GM12873 (cell line): ENCODE results near the gene HERC5.

Source experiments
- TF ChIP-seq, protein P1 (sequence below): IDR thresholded peaks from 2 replicates; pipeline ENCODE4 v1.5.1; 2012; ENCODE audit warnings: low read depth, mild to moderate bottlenecking, moderate library complexity, low read length, control low read depth; ENCODE audit not compliant: insufficient read depth; ENCODE audit errors: missing control alignments

The HERC5 gene

DNA sequence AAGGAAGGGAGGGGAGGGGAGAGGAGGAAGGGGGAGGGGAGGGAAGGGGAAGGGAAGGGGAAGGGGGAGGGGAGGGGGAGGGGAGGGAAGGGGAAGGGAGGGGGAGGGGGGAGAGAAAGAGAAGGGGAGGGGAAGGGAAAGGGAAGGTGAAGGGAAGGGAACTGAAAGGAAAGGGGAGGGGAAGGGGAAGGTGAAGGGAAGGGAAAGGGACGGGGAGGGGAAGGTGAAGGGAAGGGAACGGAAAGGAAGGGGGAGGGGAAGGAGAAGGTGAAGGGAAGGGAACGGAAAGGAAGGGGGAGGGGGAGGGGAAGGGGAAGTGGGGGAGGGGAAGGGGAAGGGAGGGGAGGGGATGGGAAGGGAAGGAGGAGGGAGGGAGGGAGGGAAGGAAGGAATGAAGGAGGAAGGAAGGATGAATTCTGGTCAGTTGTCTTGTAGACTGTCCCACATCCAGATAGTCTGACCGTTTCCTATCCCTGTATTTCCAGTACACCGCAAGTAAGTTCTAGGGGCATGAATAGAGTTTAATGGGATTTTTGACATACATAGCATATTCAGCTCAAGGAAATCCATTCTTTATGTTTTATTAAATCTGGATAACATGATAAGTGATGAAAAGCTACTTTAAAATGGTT lies 20.4 kb downstream of the HERC5 start:
- TF ChIP-seq, protein P1, sequence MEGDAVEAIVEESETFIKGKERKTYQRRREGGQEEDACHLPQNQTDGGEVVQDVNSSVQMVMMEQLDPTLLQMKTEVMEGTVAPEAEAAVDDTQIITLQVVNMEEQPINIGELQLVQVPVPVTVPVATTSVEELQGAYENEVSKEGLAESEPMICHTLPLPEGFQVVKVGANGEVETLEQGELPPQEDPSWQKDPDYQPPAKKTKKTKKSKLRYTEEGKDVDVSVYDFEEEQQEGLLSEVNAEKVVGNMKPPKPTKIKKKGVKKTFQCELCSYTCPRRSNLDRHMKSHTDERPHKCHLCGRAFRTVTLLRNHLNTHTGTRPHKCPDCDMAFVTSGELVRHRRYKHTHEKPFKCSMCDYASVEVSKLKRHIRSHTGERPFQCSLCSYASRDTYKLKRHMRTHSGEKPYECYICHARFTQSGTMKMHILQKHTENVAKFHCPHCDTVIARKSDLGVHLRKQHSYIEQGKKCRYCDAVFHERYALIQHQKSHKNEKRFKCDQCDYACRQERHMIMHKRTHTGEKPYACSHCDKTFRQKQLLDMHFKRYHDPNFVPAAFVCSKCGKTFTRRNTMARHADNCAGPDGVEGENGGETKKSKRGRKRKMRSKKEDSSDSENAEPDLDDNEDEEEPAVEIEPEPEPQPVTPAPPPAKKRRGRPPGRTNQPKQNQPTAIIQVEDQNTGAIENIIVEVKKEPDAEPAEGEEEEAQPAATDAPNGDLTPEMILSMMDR, result no peak

DNA sequence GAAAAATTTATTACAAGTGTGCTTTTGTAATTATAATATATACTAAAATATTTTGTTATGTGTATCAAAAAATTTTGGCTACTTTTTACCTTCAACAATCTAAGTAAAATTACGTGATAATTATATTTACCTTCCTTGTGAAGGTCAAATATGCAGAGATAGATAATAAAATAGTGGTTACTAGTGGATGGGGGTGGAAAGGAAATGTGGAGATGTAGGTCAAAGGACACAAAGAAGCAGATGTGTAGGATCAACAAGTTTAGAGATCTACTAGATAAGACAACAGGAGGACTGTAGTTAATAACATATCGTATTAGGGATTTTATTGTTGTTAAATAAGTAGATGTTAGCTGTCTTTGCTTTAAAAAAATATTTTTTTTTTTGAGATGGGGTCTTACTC lies 21.3 kb downstream of the HERC5 start:
- TF ChIP-seq, protein P1, result no peak

DNA sequence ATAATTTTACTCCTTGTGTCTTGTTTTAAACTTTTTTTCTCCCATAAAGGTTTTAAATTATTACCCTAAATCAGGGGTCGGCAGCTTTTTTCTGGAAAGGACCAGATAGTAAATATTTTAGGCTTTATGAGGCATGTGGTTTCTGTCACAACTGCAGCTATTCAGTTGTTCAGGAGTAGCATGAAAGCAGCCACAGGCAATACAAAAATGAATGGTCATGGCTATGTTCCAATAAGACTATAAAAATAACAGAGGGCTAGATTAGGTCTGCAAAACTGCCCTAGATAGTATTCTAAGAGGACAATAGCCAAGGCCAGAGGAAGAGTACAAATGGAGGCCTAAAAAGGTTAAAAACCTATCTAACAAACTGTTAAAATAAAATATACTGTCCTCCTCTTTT lies 24.6 kb downstream of the HERC5 start:
- TF ChIP-seq, protein P1, result no peak

DNA sequence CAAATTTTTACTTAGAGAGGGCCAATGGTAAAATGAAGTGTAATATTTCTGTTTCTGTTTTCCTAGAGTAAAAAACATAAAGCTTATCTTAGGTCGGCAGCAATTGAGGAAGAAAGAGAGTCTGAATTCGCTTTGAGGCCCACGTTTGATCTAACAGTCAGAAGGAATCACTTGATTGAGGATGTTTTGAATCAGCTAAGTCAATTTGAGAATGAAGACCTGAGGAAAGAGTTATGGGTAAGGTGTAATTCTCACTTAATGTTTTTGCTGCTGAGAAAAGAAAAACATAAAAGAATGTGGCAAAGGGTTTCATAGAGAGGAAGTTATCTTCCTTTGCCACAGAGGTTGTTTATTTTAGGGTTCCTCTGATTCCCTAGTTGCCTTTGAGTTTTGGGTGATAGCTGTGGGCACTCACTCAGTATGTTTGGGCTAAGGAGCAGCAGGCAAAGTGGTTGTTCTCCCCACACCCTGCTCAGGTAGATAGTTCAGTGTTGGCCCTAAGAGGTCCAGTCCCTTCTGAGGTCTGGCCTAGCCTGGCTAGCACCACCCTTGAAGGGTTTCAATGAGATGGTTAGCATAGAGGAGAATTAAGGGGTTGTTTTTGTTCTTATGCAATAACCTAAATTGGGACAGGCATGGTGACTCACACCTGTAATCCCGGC lies 32.3 kb downstream of the HERC5 start:
- TF ChIP-seq, protein P1, result no peak

DNA sequence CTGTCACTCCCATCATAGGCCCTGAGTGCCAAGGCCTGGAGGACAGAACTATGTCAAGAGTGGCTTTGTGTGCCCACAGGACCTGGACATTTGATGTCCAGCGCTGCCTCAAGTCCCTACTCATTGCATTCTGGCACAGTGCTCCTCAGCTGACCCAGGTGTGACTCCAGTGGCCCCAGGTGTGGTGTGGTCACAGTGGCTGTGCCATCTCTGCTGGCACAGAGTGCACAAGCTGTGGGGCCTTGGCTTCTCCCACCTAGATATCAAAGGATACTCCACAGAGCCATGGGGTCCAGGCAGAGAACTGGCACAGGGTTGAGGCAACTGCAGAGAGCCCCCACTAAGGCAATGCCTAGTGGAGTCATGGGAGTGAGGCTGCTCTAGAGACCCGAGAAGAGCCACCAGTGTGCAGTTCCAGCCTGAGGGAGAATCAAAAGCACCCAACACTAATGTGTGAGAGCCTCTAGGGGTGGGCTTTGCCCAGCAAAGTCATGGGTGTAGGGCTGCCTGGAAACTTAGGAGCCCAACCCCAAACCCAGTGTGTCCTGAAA lies 41.0 kb downstream of the HERC5 start:
- TF ChIP-seq, protein P1, result no peak

DNA sequence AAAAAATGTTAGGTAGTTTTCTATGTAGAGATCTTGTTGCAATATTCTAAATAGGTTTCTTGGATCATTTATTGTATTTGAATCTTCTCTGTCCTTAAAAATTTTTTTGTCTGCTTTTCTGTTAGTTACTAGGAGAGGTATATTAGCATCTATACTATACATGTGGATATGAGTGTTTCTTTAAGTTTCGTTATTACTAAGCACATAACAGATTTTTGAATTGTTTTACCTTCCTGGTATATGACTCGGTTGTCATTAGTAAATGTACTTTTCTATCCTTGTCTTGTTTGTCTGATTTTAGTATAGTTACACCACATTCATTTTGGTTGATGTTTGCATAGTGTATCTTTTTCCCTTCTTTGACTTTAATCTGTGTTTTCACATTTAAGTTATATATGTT lies 46.4 kb downstream of the HERC5 start:
- TF ChIP-seq, protein P1, result no peak

DNA sequence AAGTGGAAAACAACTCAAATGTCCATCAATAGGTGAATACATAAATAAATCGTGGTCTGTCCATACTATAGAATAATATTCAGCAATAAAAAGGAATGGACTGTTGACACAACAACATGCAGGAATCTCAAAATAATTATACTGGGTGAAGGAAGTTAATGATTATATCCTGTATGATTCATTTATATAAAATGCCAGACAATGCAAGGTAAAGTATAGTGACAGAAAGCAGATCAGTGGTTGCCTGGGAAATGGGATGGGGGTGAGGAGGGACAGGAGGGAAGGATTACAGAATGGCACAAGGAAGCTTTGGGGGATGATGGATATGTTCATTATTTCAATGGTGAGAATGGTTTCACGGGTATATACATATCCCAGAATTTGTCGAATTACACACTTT lies 54.3 kb downstream of the HERC5 start:
- TF ChIP-seq, protein P1, result no peak
